ENCODE results near the gene GYS2.
A peak's percentile ranks its signal among the peaks of the same experiment; 100 is the strongest.

The GYS2 gene

DNA sequence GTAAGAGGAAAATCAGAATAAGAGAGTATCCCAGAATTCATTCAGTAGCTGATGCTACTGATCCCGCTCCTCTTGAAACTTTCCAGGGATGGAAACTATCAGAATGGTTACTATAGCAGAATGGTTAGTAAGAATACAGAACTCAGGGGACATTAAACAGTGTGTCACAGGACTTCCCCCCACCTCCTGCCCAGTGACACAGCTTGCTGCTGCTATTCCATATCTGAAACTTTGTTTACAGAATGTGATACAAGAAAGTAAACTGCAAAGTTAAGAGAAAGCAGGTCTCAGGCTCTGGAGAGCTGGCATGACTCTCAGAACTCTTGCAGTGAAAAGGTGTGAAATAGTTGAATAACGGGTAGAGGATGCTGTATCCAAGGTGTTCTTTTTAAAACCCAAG is 75.2 kb downstream of the GYS2 start:
- no peak for TF ChIP-seq CTCF (IDR thresholded peaks at IDR 0.05; ENCODE audit: extremely low read depth, insufficient read depth, missing control alignments)
- in situ Hi-C loops (cut with MboI; ENCODE audit: low pct_unique_long_range_greater_than_20kb, low sequenced_read_pairs, unreplicated experiment): no loop called here
- DNase-seq (ENCODE audit: low spot score): no peak

DNA sequence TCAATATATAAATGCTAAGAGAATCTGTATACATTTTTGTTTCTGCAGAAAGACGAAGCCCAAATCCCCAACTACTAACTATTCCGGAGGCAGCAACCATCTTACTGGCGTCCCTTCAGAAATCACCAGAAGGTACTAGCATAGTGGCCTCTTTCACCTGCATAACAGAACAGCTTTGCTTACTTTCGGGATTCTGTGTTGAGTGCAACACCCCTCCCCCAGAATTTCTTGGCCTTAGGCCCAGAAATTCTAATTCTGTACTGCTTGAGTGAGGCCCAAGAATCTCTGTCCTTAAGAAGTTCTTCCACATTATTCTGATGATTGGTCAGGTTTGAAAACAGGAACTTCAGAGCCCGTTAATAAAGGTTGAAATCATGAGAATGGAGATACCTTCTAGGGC is 75.7 kb downstream of the GYS2 start:
- in situ Hi-C loops (cut with MboI; ENCODE audit: low pct_unique_long_range_greater_than_20kb, low sequenced_read_pairs, unreplicated experiment): no loop called here
- TF ChIP-seq CTCF (IDR thresholded peaks at IDR 0.05; ENCODE audit: extremely low read depth, insufficient read depth, missing control alignments): no peak
- DNase-seq (ENCODE audit: low spot score): no peak

GRCh38 chr12:21527451-21528180 is 77.0 kb downstream of the GYS2 start:
- in situ Hi-C loops (cut with MboI; ENCODE audit: low pct_unique_long_range_greater_than_20kb, low sequenced_read_pairs, unreplicated experiment): no loop called here
- peak; percentile 53 for DNase-seq (ENCODE audit: low spot score)
- TF ChIP-seq CTCF (IDR thresholded peaks at IDR 0.05; ENCODE audit: extremely low read depth, insufficient read depth, missing control alignments): no peak

- no peak for DNase-seq (ENCODE audit: low spot score)
- in situ Hi-C loops (cut with MboI; ENCODE audit: low pct_unique_long_range_greater_than_20kb, low sequenced_read_pairs, unreplicated experiment): no loop called here
- no peak for TF ChIP-seq CTCF (IDR thresholded peaks at IDR 0.05; ENCODE audit: extremely low read depth, insufficient read depth, missing control alignments)
These were observed 77.8 kb downstream of the GYS2 start for GRCh38 chr12:21526721-21527345.

DNA sequence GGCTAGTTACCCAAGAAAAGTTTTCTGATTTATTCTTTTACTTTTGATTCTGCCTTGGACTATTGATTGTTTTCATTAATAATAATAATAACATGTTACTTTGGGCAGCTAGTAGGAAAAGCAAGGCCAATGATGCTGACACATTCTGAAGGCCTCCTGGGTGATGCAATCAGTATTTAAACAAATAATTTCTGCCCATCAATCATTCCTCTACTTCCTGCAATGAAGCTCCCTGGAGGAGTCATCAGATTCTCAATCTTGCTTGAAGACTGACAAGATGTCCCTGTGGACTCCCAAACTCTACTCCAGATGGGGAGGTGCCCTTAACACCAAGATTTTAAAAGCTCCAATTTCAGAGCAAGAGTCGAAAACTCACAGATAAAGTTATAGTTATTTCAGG is 78.6 kb downstream of the GYS2 start, which contains the start of gene SPX:
SPX (plus strand) TSS at position 244 of the 400 bp plus-strand sequence. CDS start 177 bp downstream, outside the sequence.
- in situ Hi-C loops (cut with MboI; ENCODE audit: low pct_unique_long_range_greater_than_20kb, low sequenced_read_pairs, unreplicated experiment): no loop called here
- DNase-seq (ENCODE audit: low spot score): no peak
- no peak for TF ChIP-seq CTCF (IDR thresholded peaks at IDR 0.05; ENCODE audit: extremely low read depth, insufficient read depth, missing control alignments)

DNA sequence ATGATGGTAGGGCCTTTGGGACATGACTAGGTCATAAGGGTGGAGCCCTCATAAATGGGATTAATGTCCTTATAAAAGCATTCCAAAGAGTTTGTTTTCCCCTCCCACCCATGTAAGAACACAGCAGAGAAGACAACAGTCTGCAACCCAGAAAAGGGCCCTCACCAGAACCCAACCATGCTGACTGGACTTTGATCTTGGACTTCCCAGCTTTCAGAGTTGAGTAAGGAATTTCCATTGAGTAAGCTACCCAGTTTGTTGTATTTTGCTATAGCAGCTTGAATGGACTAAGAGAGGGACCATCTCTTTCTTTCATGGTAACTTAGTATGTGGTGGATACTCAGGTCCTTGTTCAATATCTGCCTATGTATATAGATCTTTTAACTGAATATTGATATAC is 81.5 kb downstream of the GYS2 start:
- no peak for DNase-seq (ENCODE audit: low spot score)
- no peak for TF ChIP-seq CTCF (IDR thresholded peaks at IDR 0.05; ENCODE audit: extremely low read depth, insufficient read depth, missing control alignments)
- in situ Hi-C loops (cut with MboI; ENCODE audit: low pct_unique_long_range_greater_than_20kb, low sequenced_read_pairs, unreplicated experiment): no loop called here

All from GM13977 (cell line).